Activated naive CD4-positive, alpha-beta T cell (primary cell): ENCODE measurements around the gene LGALS3.

Source experiments
- DNase-seq, 4 experiments: peaks; one replicate each; lab custom pipeline; 2025; lab: John Stamatoyannopoulos, UW

The LGALS3 gene

DNA sequence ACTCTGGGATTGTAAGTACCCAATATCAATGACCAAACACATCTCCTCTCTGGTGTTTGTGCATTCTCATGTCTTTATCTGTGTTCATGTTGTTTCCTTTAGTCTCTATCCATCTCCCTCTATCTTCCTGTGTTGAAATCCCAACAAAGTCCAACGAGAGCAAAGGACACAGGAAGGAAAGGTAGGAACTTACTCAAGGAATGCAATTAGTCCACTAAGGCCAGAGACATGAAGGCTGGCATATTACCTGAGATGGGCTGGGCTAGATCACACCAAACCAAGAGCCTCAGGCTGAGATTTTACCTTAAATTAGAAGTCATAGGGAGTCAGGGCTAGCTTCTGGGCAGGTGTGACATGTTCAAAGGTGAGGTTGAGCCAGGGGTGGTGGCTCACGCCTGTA is 14.3 kb upstream of the LGALS3 start:
- DNase-seq = no peak

DNA sequence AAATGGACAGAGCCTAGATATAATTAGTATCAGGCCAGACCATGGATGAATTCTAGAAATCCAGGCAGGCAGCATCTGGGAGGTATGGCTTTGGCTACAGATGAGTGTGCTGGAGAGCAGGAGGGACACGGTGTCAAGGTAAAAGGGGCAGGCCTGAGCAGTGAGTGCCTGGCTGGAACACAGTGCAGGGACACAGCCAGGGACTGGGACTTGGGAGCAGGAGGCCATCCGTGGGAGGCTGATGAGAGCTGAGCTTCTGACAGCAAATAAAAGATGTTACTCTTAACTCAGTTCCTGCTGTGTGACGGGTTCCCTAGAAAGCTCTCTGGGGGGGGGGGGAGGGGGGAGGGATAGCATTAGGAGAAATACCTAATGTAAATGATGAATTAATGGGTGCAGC is 13.6 kb upstream of the LGALS3 start:
- no peak for DNase-seq

DNA sequence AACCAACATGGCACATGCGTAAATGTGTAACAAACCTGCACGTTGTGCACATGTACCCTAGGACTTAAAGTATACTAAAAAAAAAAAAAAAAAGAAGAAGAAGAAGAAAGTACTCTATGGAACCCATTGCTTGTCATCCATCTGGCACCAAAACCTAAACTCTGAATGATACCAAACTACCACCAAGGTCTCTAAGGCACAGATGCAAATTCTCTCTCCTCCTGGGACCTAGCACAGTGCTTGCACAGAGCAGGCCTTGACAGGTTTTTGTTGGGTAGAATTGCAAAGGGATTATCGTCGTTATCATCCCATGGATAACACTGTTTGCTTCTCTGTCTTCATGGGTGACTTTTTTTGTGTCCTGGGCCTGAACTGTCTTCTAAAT is 13.2 kb upstream of the LGALS3 start:
- no peak for DNase-seq

DNA sequence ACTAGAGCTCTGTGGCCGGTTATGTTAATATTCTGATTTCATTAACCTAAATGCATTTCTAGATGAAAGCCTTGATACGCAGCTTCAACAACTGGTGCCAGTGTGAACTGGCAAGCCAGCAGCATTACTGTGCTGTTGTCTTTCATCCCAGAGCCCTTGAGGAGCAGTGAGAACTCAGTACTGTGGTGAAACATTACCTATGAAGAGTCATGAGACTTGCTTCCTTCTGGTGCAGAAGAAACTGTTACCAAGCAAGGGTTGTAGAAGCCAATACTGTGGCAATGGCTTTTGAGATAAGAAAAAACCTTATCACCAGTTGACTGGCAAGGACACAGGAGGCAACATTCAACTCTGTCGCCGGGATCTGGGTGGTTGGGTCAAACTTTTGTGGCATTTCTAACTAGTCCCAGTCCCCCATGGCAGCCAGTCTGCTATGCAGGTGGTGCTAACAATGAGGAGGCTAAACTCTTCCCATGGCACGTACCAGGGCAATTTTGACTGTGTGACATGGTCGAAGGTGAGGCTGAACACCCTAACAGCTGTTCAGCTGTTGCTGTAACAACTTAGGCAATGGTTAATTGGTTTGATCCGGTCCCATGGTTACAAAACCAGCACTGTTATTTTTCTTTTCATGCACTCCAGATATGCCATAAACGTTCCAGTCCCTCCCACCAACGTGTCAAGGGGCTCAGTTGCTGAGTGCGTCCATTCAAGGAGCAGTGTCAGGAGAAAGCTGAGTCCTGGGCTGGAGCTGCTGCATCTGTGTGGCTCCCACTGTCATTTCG is 12.6 kb upstream of the LGALS3 start:
- no peak for DNase-seq

DNA sequence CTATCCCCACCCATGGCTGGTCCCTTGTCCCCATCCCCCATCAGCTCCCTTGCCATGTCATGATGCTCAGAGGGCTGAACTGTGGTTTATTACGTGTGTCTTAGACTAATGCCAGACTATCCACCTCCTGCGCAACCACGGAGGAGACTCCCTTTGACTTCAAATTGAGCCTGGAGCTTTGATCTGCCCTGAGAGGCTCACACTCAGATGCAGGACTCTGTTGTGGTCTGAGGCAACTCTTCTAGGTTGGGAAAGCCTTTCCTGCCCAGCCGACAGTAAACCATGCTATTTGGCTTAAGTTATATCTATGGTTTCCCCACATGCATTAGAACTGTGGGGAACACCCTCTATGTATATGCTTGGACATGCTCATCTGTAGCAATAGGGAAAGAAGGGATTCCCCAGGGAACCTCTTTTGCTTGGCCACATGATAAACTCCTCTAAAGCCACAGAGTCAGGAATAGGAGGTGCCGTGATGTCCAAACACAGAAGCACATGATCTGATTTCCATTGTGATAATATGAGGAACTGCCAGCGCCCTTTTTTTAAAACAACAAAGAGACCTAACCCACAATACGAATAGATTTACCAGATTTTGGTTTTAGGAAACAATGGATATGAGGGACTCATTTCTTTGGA is 11.1 kb upstream of the LGALS3 start:
- DNase-seq = no peak

DNA sequence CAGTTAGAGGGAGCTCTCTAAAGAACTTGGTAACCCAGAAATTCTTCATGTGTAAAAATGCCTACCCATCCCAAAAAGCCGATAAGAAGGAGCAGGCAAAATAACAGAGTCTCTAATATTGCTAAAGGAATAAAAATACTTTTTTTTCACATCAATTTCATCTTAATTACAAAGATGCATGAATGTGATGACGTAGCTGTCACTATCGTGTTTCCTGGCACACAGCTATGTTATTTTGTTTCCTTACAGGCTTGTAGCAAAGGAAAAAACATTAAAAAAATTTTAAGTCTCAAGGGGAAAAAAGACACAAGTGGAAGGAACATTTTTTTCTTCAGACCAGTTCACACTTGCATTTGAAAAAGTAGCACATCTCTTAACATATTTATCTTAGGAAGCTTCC is 10.3 kb upstream of the LGALS3 start:
- no peak for DNase-seq

DNA sequence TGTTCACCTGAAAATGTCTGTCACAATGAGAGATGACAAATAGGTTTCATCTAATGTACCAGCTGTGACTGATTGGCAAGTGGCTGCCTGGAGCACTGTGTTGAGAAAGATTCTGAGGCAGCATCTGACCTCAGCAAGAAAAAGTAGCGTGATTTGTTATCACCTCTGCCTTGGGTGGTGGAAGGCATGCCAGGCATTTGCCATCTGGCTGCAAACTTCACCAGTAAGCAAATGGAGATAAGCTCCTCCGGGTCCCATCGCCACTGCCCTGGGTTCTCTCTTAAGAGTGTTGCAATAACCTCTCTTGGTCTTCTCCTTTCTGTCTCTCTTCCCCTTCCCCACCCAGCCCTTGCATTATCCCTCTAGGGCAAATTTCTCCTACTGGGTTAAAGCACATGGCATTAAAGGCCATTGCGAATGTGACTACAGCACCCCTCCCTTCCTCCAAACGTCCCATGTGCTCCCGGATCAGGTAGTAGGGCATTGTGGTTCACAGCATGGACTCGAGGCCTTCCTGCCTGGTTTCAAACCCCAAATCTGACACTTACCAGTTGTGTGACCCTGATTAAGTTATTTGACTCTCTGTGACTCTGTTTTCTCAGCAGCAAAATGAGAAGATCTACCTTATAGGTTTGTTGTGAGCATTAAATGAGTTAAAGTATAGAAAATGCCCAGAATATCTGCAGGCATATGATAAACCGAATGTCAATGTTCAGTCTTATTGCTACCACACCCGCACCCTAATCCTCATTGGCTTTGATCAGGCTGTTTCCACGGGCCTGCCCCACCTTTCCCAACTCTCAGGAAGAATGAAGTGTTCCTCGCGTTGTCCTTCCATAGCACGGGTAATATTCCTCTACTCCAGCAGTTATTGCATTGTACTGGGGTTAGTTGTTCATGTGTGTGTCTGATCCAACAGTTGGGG is 8.2 kb upstream of the LGALS3 start:
- no peak for DNase-seq

DNA sequence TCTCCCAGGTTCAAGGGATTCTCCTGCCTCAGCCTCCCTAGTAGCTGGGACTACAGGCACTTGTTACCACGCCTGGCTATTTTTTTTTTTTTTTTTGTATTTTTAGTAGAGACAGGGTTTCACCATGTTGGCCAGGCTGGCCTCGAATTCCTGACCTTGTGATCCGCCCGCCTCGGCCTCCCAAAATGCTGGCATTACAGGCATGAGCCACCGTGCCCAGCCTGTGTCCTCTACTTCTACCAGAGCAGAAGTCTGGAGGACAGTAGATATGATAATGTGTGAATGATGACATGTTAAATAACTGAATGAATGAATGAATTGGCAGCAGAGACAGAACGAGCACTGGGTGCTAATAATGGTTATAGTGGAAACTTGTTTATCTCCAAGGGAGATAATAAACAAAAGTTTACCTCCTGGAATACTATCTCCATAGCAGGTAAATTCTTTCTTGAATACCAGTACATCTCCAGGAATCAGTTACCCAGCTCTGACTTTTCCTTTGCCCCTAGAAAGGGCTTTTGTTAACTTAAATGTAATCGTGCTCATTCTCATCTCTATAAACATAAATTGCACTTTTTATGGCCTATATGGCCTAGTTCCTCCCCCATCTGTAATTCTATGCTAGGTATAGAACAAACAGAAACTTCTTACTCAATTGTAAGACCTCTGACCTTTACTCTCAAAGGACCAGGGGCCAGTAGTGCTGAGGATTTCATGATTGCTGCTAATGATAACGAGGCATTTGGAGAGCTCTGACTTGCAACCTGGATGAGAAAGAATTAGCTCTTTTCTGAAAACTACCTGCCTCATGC is 7.2 kb upstream of the LGALS3 start:
- no peak for DNase-seq

DNA sequence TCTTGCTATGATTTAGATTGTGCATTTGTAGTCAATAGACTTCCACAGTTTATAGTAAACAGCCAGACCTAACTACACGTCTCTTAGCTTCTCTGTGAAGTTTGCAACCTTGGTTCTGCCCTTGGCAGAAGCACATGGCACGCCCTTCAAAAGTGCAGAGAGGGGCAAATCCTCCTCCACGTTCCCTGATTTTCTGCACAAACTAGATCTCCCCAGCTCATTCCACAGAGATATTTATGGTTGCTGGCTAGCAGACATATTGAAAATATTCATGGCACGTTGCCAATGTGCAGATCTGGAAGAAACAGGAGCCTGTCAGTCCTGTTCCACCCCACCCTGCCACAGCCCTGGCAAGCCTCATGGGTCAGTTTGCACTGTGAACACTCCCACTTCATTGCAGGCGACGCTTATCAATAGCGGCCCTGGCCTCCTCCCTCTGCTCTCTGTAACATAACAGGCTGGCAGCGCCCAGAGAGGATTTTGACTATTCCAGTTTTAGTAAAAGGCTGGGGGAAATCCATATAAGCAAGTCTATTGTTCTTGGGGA is 6.5 kb upstream of the LGALS3 start:
- DNase-seq = no peak

DNA sequence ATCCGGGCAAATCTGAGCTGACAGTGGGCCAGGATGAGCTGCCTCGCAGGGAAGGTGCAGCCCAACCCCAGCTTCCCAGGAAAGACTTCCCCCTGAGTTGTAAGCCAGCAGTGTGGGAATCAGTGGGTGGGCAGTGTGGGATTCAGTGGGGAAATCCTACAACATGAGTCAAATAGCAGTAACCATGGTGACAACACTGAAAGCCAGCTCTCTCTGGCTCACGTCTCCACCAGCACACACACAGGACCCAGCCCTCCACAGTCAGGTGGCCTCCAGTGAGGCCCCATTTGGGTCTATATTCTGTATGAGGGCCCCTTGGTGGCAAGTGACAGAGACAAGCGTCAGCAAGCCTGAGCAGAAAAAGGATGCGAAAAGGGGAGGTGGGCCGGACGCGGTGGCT is 6.0 kb upstream of the LGALS3 start:
- DNase-seq = no peak

DNA sequence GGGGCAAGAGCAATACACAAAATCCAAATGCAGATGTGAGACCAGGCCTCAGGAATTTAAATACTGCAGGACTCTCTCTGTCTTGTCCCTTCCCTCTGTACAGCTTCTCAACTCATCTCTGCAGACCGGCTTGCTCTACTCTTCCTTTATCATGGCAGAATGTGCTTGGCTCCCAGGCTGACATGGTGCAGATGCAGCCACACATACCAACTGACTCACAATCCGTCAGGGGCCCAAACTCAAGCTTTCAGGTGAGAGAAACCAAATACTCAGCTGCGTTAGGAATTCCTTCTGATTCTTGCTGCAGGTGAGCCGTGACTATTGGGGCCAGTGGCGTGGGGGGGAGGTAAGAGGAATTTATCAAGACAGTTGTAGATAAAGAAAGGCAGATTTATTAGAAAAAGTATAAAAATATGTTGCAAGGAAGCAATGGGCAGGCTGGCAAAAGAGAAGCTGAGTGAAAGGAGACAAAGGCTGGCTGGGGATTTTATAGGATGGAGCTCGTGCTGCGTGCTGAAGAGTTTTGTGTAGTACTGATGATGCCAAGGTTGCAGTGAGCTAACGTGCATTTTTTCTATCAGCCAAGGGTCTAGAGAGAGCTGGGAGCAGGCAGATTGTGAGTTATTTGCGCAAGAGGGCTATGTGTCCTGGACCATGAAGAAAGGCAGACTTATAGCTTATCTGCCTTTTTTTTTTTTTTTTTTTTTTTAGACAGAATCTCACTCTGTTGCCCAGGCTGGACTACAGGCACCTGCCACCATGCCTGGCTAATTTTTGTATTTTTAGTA is 5.0 kb upstream of the LGALS3 start:
- no peak for DNase-seq

DNA sequence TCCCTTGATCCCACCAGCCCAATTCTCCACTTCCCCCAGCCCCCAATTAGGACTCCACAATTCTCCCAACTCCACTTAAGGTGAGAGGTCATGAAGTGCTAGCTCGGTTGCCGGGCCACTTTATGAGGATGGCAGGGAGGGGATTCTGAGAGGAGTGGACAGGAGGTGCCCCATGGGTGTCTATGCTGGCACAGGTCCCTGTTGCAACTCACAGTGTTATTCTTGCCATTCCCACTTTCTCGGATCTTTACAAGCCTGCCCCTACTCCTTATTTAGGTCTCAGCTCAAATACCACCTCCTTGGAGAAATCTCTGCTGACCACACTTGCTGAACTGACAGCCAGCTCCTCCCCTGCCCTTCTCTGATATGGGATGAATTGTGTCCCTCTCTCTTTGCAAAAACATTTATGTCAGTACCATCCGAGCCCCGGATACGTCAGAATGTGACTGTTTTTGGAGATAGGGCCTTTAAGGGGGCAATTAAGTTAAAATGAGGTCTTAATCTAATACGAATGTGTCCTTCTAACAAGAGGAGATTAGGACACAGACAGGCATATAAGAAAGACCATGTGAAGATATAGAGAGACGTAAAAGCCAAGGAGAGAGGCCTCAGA is 4.2 kb upstream of the LGALS3 start:
- no peak for DNase-seq

DNA sequence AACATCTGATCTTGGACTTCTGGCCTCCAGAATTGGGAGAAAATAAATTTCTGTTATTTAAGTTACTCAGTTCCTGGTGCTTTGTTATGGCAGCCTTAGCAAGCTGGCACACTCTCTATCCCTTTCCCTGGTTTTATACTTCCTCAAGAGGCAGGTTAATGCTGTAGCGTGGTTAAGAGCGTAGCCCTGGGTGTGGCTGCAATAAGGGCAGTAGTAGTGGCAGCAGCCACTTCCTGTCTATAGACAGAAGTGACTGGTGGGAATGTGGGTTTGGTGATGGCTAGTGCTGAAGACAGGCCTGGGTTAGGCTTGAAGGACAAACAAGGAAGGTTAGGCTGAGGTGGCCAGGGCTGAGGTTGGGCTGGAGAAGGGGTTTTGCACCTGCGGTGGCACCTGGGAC is 3.6 kb upstream of the LGALS3 start:
- DNase-seq = no peak

DNA sequence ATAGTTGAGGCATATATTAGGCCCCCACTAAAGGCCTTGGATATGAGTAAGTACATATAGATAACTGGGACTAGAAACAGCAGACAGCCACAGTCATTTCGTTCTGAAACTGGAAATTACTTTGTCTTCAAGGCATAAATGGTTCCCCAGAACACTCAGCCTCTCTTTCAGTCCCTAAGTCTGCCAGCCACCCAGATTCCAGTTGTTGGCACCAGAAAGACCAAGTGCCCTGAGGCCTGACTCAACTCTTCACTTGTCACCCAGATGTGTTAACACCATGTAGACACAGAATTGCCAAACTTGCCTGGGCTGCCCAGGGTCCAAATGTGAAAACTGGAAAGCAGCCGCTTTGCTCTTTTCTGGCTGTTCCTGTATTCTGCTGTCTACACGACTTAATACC is 3.0 kb upstream of the LGALS3 start:
- DNase-seq = no peak

DNA sequence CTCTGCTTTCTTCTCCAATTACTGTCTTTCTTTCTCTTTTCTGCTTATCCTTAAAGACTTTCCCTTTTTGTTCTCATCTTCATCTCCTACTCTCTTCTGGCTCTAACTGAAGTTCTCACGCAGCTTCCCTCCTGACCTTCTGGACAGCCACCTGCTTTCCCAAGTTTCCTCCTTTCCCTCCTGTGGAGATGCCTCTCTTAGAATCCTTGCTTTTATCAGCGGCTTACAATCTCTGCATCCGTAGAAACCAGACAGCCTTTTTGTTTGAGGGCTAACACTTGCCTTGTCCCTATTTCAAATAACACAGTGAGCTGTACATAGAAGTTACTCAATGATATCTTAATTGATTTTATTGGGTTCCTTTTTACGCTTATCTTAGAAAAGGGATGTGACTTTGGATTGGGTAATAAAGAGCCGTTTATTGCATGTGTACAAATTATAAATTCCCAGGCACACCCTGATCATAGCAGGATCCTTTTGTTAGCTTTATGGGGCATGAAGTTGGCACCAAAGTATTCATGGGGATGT is 2.1 kb upstream of the LGALS3 start:
- no peak for DNase-seq

DNA sequence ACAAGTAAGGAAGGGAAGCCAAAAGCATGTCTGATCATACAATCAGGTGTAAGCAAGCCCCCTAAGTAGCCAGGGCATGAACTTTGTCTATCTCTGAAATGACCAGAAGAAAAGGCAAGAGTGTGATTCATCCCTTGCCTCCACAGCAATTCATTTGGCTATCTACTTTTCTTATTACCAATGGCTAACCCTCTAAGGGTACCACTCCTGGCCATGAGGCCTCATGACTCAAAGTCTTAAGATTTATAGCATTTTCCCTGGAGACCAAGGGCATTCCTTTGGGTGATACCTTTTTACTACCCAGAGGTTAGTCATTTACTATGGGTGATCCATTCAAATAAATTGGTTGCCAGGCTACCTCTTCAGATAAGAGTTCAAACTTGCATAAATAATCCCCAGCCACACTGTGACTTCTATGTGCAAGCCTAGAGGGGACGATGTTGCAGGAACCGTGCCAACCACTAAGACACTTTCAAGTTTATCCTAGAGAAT is 1.5 kb upstream of the LGALS3 start:
- no peak for DNase-seq

DNA sequence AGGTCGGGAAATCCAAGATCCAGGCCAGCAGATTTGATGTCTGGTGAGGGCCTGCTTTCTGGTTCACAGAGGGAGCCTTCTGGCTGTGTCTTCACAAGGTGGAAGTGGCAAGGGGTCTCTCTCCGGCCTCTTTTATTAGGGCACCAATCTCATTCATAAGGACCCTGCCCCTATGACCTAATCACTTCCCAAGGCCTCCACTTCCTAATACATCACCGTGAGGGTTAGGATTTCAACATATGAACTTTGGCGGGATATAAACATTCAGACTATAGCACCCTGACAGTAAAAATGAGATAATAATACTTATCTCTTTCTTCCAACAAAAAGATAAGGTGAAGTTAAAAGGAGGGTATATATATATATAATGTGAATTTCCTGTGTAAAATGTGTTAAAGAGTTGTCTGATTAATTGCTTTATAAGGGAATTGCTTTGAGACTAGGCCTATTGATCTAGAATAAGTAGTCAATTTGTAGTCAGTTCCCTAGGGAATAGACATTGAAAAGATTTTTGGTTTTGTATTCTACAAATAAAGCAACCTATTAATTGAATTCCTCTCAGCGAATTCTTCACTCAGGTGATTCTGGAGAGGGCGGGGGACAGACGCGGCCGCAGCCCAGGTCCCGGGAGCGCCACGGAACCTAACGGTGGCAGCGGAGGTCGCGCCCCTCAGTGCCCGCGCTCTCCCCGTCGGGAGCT is 516 bp upstream of the LGALS3 start:
- DNase-seq = no peak

DNA sequence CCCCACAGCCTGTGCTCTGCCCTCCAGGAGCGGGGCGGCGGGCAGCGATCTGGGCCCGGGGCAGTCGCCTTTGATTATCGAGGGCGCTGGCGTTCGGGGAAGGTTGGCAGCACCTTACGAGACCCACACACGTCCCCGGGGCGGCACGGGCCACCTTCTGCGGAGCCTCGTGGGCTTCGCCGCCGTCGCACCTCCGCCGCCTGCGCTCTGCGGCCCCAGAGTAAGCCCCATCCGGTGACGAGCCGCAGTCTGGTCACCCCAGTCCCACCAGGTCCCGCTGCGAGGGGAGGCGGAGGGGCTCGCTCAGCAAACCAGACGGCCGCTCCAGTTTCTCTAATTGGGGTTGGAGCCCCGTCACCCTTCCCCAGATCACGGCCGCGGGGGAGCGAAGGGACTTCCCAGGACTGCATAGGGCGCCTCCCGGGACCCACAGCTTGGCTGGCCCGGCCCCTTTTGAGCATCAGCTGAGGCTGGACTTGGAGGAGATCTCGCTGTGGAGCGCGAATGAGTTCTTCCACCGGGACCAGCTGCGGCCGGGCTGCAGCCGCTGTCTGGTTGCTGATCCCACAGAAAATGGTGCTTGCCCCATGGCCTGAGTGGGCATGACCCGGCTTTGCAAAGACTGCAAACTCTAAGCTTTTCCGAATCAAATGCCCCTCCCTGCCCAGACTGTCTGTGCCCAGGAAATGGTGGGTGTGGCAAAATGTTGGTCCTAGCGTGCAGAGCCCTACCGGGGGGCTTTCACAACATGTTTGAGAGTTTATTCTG is 560 bp downstream of the LGALS3 start:
- peak in 1 of 4 experiments; percentile 6 for DNase-seq

DNA sequence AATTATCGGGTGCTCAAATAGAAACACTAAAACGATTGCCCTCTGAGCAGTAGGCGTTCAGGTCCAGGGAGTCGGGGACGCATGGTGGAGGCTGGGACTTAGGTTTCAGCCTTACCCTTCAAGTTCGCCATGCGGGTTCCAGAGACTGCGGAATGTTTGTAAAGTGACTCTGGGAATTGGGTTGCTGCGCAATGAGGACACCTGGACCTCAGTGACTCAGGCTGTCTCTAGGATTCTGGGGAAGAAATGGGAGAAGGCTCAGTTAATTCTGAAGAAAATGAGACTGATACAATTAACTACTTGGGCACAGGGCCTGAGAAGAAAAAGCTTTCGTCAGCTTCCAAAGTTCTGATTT is 1.1 kb downstream of the LGALS3 start:
- no peak for DNase-seq
